IPS-11a (cell line): ENCODE results near the gene SLIT3.
"Not testable (repeated sequence)": the region's sequence is repeated elsewhere in the genome, so short reads cannot be mapped to it uniquely, and the experiment has no call there.

Experiments
- H3K4me3 ChIP-seq: one replicate; pipeline ENCODE4 v1.5.1; 2013; ENCODE audit warnings: low read depth, low read length, control low read depth

Gene SLIT3

GRCh38 chr5:168755548-168756093, 545.3 kb downstream of the SLIT3 start:
- no peak overlapping the region for H3K4me3 ChIP-seq

GRCh38 chr5:168753691-168754254, 547.2 kb downstream of the SLIT3 start:
- no peak overlapping the region for H3K4me3 ChIP-seq

DNA sequence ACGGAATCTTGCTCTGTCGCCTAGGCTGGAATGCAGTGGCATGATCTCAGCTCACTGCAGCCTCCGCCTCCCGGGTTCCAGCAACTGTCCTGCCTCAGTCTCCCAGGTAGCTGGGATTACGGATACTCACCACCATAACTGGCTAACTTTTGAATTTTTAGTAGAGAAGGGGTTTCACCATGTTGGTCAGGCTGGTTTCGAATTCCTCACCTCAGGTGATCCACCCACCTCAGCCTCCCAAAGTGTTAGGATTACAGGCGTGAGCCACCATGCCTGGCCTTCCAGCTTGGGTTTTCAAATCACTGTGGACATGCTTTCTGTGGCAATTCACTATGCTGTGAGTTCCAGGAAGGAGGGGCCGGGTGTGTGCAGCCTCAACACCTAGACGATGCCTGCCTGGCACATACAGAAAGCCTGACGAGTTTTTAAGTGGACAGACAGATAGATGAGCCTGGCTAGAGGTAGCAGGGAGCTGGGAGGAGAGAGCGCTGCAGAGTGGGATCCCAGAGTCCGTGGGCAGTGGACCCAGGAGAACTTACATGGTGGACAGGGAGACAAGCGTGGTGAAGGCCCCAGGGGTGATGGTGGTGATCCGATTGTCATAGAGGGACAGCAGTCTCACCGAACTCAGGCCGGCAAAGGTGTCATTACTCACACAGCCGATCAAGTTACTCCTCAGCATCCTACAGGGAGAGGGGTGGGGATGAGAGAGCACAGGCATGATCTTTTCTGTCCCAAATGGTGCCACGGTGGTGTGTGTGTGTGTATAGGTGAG, 548.3 kb downstream of the SLIT3 start:
- H3K4me3 ChIP-seq: no peak overlapping the region

- H3K4me3 ChIP-seq: no peak overlapping the region
These were observed 548.9 kb downstream of the SLIT3 start for GRCh38 chr5:168752012-168752411.

GRCh38 chr5:168750926-168751325, 550.0 kb downstream of the SLIT3 start:
- no peak overlapping the region for H3K4me3 ChIP-seq

DNA sequence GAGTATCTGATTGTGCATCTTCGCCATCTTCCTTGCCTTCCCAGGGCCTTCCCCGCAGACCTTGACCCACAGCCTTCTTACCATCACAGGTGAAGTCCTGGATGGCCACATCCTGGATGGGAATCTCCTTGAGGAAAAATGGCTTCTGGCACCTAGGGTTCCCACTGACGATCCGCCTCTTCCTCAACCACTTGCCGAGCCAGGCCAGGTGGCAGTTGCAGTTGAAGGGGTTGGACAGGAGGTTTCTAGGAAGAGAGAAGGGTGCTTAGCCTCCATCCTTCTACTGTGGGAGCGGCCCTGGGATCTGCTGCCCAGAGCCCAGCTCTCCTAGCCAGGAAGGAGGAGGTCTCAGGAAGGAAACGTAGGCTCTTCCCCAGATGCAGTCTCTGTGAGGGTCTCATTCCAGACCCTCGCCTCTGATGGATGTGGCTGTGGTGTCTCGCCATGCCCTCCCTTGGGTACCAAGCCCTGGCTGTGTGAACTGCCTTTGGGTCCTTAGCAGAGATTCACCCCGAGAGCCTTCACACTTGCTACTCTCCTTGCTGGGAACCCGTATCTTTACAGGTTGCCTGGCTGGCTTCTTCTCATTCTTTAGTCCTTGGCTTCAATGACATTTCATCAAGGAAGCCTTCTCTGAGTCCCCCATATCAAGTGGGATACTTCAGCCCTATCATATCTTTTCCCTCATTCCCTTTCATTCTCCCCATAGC, 551.4 kb downstream of the SLIT3 start:
- no peak overlapping the region for H3K4me3 ChIP-seq

- no peak overlapping the region for H3K4me3 ChIP-seq
These were observed 552.8 kb downstream of the SLIT3 start for GRCh38 chr5:168747987-168748777.

- H3K4me3 ChIP-seq: no peak overlapping the region
These were observed 553.9 kb downstream of the SLIT3 start for GRCh38 chr5:168746893-168747640.

GRCh38 chr5:168746126-168746892, 554.6 kb downstream of the SLIT3 start:
- not testable (repeated sequence) for H3K4me3 ChIP-seq

GRCh38 chr5:168743617-168744016, 557.3 kb downstream of the SLIT3 start:
- H3K4me3 ChIP-seq: no peak overlapping the region

- H3K4me3 ChIP-seq: not testable (repeated sequence)
These were observed 558.6 kb downstream of the SLIT3 start for GRCh38 chr5:168742311-168742710.

DNA sequence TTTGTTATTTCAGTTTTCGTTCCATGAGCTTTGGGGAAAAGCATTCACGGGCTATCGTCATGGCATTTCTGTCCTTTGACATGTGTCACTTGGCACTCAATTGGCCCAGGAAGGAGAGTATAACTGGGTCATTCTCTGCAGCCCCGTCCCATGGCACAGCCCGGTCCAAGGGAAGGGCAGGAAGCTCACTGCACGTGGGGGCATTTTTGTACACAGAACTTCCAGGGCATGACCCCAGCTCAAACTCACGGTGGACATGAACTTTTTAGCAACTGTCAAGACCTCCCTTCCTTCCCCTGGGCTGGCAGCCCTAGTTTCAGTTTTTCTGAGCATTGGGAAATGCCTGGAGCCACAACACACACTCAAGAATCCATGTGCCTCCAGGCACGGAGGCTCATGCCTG, 560.1 kb downstream of the SLIT3 start:
- H3K4me3 ChIP-seq: no peak overlapping the region

DNA sequence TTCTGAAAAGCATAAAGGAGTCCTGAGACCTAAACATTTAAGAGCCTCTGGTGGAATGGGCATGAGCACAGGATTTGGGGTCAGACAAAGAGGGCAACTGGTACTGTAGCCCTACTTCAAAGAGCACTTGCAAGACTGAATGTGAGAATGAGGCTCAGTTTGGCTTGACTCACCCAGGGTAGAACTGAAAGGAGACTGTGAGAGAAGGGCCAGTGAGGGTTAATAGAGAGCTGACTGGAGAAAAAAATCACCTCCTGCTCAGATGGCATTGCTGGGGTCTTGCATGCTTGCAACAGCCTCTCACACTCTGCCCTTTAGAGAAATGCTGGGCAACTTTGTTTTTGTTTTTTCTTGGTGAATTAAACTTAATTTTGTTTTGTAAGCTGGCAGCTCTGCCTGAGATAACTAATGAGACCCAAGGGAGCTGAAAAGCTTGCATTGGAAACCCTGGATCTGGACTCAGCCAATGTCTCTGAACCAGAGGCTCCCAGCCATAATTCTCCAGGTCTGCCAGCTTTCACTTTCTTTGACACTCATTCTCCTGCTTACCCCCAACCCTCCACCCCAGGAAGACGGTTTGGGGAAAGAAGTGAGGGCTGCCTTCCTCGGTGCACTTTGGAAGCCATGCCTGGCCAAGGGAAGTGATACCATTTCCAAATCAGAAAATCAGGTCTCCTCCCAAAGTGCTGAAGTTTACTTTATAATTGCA, 560.7 kb downstream of the SLIT3 start:
- H3K4me3 ChIP-seq: no peak overlapping the region

- H3K4me3 ChIP-seq: no peak overlapping the region
These were observed 563.9 kb downstream of the SLIT3 start for GRCh38 chr5:168737066-168737465.

- no peak overlapping the region for H3K4me3 ChIP-seq
These were observed 564.6 kb downstream of the SLIT3 start for GRCh38 chr5:168736281-168736831.

GRCh38 chr5:168734620-168735300, 566.2 kb downstream of the SLIT3 start:
- no peak overlapping the region for H3K4me3 ChIP-seq

DNA sequence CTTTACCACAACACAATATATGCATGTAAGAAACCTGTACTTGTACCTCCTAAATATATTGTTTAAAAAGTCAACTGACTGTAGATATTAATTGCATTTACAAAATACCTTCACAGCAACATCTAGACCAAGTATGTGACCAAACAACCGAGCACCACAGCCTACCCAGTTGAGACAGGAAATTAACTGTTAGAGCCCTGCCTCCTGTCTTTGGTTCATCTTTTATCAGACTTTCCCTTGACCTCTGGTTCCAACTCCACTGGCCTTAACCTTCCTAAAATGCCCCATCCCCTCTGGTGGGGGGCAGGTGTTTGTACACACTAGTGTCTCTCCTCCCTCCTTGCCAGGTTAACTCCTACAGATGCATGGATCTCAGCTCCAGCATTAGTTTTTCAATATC, 566.8 kb downstream of the SLIT3 start:
- no peak overlapping the region for H3K4me3 ChIP-seq
